T-helper 9 cell (primary cell): ENCODE measurements around the gene CDADC1.

Source experiments
- DNase-seq: peaks from one replicate; pipeline ENCODE4 v3.0.0-alpha.2; 2020
- total RNA-seq, 2 donors: gene quantifications; one replicate each; lab custom pipeline; 2026; lab: John Stamatoyannopoulos, UW

CDADC1 gene
- 11.6 to 13.5 reads per million in 2 donors for total RNA-seq

DNA sequence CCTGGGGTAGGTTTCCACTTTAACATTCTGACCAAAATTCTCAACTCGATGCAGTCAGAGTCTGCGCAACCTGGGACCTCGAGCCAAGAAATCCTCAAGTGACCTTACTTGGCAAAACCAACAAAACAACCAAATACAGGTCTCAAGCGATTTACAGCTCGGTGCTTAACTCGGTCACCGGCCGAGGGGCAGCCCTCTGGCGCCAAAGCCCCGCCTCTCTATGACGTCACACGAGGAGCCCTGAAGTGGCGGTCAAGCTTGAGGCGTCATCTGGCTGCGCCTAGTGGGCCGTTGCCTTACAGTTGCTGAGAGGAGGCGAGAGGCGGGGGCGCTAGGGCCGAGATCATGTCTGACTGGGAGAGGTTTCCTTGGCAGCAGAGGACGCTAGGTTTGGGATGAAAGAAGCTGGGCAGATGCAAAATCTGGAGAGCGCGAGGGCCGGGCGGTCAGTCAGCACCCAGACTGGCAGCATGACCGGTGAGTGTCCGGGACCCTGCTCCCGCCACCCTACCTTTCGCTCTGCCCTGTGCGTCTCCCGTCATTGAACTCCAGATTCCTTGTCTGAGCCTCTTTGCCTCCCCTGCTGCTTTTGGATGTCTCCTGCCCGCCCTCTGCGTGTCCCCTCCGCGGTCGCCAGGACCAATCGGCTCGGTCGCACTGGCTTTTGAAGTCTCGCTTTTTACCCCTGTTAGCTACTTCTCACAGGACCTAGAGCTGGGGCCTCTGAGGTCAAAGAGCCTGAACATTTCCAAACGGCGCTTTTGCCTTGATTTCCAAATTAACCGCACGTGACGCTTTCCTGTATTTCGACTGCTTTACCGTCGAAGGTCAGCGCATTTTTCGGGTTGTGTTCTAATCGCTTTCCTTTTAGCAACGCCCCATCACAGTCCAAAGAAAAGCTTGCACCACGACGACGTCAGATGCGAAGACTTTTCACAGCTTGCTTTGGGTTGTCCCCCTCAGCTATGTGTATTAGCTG is at the start of gene CDADC1:
TSS of gene CDADC1 (plus strand) at position 283 of the 979 bp plus-strand sequence. CDS start at position 396, 113 bp downstream.
- DNase-seq: peak; percentile 82

DNA sequence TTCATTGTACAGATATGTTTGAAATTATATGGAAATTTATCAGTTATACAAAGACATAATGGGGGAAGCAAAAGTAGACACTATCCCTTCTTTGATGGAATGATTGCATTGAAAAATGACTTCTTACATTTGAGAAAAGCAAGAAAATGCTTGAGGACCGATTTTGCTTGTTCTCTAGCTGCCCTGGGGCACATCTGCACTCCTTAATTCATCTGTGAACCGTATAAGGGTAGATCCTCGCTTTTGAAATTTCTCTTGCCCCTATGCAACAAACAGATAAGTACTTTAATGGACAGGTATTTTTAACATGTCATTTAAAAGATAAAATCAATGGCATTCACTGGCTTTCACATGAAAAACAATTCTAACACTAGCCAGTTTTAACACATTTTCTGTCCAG is 41.1 kb upstream of the CDADC1 start:
- no peak for DNase-seq

DNA sequence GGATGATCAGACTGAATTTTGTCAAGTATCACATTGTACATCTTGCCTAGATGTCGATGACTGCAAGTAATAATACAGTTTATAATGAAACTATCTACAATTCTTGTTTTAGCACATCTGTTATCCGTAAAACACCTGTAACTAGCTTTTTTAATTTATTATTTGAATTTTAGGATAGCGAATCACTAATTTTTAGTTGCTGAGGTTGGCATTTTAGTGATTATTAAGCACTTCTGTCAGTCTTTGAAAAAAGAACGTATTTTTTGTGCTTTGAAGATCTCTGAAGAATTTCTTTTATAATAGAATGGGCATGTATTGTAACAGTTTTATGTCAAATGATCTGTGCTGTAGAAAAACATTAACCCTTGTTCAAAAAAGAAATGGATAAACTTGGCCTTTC is 39.1 kb upstream of the CDADC1 start:
- DNase-seq: no peak

DNA sequence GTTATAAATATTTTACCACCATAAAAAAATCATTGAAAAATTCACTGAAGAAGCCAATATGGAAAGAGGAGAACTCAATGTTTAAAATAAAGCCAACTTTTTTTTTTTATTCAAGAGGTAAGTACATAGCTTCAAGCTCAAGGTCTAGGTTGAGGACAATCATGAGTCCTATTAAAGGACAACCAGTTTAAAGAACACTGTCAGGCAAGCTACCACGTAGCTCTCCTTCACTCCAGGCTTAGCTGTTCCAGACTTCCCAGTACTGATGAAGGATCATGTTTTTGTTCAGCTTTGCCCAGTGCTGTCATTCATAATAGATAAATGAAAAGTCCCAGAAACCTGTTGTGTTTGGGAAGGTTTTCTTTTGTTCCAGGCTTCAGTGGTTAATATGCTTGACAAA is 37.6 kb upstream of the CDADC1 start:
- no peak for DNase-seq

DNA sequence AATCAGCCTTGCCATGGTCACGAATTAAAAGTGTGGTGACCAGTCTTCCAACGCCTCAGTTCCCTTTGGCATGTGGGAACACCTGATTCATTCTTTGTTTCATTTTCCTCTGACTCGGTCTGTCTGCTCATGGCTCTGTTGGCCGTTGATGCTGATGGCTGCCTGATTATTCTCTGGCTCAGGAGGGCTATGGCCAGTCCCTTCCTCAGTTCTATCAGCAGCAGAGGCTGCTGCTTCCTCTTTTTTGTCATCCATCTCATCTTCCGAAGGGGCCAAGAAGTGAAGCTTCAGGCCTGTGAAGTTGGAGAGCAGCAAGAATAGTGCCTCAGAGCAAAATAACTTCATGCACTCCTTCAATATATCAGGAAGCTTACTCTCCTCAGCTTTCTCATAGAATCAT is 37.1 kb upstream of the CDADC1 start:
- no peak for DNase-seq

DNA sequence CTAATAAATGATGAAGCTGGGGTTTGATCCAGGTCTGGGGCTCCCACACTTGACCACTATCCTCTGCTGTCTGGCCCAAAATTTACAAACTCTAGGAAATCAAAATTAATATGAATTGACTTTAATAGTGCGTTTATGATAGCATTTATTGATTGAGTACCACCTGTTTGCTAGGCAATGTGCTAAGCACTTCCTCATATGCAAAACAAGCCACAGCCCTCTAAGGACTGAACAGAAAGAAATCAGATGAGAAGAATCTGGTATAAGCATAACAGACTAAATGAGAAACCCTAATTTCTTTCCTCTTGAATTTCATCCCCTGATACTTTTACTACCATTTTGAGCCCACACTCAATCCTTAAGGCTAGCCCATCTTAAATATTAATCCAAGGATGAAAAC is 34.2 kb upstream of the CDADC1 start:
- DNase-seq: no peak

DNA sequence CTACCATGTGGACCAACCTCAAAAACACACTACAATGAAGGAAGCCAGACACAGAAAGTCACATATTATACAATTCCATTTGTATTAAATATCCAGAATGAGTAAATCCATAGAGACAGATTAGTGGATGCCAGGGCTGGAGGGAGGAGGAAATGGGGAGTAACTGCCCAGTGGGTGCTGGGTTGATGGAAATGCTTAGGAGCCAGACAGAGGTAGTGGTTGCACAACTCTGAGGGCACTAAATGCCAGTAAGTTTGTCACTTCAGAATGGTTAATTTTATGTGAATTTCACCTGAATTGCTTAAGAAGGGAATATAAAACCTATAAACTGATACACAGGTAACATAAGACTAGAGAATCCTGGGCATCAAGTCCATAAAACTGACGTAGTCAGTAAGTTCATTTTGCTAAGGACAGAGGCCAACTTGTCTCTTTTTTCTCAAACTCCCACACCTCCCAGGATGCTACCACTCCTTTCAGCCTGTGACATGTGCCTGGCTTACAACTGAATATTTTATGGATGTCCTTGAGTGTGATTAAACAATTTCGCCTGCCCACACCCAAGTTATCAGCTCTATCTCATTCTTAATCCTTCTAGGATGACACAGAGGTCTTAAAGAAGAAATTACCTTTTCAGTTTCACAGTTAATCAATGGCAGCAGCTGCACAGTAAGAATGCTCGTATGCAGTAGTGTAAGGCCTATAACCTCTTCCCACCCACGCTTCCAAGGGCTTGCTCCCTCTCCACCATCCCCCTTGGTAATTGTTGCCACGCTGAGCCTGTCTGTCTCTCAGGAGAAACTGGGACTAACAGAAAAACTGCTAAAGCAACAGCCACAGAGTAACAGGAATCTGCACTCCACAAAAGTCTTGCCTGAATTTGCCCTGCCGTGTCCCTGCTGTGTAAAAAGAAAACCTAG is 33.5 kb upstream of the CDADC1 start:
- DNase-seq: no peak

DNA sequence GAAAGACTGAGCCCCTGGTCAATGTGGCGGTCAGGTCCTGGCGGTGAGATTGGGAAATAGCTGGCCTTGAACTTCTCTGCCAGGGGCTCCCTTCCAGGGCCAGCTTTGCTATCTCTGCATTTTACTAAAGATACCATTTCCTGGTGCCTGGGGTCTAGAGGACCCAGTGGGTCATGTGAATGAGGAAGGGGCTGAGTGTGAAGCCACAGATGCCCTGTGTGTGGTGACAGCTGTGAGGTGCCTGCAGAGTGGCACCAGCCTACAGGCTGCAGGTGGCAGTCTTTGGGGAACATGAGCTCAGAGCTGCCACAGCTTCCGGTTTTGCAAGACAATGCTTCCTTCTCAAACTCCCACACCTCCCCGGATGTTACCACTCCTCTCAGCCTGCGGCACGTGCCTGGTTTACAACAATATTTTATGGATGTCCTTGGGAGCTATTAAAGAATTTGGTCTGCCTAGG is 32.8 kb upstream of the CDADC1 start:
- peak; percentile 13 for DNase-seq

- no peak for DNase-seq
Measured at GRCh38 chr13:49216334-49216733, 31.4 kb upstream of the CDADC1 start.

DNA sequence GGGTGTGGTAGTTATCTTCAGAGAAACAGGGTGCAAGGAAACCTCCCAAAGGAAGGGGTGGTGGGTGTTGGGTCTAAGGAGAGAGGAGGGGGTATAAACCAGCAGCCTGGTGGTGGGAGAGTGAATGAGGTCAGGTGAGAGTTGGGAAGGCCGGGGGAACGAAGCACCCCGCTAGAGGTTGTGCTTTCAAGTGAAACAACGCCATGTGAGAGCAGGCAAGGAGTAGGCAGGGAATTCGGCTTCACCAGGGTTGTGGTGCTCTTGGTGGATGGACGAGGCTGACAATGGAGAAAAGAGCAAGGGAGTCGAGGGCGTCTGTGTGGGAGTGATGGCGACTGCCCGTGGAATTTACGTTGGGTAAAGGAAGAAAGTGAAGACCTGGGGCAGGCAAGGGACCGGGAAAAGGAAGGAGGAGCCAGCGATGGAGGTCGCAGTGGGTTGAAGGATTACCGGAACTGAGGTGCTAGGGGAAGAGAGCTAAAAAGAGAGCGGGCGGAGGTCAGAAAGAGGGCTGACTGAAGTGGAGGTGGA is 29.7 kb upstream of the CDADC1 start:
- no peak for DNase-seq

GRCh38 chr13:49218493-49219051 is 29.2 kb upstream of the CDADC1 start:
- no peak for DNase-seq

- no peak for DNase-seq
Measured at GRCh38 chr13:49219647-49220035, 28.1 kb upstream of the CDADC1 start.

- peak; percentile 17 for DNase-seq
Measured at GRCh38 chr13:49220036-49220855, 27.5 kb upstream of the CDADC1 start, which contains the start of gene MLNR. TSS of gene MLNR (plus strand) at chr13:49220338. CDS start at chr13:49220338, 0 bp downstream.

GRCh38 chr13:49220856-49221589 is 26.7 kb upstream of the CDADC1 start:
- DNase-seq: no peak

- no peak for DNase-seq
Measured at GRCh38 chr13:49221590-49221965, 26.1 kb upstream of the CDADC1 start.

DNA sequence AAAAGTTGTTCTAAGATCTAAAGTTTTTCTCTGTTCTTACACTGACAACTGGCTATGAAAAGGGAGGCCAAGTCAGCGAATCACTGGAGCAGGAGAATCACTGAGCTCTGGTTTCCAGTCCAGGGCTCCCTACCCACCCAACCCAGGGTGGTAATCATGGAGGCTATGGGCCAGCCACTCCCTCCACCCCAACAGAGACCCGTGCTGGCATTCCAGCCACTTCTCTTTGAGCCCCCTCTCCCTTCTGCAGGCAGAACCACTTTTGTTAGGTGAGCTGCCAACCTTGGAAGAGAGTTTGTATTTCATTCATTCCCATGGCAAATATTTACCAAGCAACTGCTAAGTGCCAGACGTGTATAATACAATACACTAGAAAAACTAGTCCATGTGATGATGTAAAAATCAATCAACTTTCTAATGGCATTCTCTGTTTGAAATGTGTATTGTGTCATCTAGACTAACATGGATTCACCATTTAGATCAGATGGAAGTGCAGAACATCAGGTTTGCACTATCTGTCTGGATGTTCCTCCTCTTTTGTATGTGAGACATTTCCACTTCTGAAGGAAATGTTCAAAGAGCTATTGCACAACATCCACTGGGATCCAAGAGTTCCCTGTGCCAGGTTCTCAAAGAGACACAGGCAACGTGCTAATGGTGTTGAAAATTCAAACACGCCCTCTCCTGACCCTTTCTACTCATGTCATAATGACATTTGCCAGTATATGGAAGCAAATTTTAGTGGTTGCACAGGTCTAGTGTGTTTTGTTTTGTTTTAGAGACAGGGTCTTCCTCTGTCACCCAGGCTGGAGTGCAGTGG is 22.3 kb upstream of the CDADC1 start:
- no peak for DNase-seq

DNA sequence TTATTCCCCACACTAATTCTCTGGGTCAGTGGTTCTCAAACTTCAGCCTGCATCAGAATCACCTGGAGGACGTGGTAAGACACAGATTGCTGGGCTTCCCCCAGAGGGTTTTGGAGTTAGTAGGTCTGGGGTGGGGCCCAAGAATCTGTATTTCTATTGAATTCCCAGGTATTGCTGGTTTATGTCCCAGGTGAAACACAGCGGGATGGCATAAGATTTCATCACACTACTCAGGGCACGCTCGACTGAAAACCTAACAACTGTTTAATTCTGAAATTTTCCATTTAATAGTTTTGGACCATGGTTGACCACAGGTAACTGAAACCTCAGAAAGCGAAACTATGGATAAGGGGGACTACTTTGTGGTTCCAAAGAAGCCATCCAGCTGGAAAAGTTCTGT is 21.1 kb upstream of the CDADC1 start:
- DNase-seq: no peak

GRCh38 chr13:49234741-49235140 is 13.0 kb upstream of the CDADC1 start:
- no peak for DNase-seq

GRCh38 chr13:49235856-49236431 is 11.8 kb upstream of the CDADC1 start:
- DNase-seq: no peak

DNA sequence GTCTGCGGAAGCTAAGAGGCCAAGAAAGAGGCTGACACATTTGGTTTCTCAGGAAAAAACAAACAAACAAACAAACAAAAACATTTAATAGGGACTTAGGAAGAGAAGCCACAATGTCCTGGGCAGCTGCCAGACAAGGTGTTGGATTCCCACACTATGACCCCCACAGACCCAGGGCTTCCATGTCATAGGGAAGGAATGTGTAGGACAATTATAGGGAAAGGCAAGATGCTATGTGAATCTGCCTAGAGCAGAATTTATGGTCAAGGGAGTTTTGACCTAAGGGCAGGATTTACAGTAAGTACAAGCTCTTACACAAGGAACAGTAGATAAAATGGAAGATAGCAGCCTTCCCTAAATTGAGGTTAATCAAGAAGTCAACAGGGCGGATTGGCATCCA is 9.1 kb upstream of the CDADC1 start:
- DNase-seq: no peak
